HFF-Myc (cell line): Measurements from ENCODE around the gene ACTG1.

ENCODE experiments used
- DNase-seq: peaks from one replicate; pipeline ENCODE4 v3.0.0-alpha.2; 2011; ENCODE audit warnings: low read depth; ENCODE audit errors: extremely low read depth
- H3K4me3 ChIP-seq: replicated peaks from 2 replicates; pipeline ENCODE4 v1.5.1; 2011; ENCODE audit warnings: low read depth, mild to moderate bottlenecking, control low read depth, low read length
- TF ChIP-seq, protein P1 (sequence below): IDR thresholded peaks from 2 replicates; pipeline ENCODE4 v1.5.1; 2012; ENCODE audit warnings: mild to moderate bottlenecking, low read depth, low read length, control low read depth; ENCODE audit errors: missing control alignments

ACTG1 gene

DNA sequence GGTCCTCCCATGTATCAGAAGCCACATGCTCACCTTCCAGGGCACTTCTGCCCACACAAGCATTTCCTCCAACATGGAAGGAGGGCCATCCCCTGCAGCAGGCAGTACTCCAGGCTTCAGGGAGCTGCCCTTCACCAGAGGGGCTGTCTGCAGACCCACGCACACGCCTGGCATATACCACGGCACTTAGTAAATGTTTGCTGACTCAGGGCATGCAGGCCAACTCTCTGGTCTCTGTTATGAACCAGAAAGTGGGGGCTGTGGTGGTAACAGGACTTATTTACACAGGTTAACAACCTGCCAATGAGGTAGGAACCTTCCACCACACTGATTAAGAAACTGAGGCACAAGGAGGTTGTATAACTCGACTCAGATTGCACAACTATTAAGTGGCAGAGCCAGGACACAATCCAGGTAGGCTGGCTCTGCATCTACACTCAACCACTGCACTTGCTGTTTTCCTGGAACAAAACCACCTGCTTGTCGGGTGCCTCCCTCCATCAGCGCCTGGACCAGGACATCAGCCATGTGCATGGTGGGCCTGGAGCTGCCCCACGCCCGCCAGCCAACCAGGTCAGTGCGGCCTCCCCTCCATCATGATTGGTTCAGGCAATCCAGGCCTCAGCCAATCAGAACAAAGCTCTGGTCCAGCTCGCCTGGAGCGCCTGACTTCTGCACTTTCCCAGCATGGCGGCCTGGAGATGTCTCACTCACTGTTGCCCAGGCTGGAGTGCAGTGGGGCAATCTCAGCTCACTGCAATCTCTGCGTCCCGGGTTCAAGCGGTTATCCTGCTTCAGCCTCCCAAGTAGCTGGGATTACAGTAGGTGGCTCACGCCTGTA, 19.2 kb downstream of the ACTG1 start:
- no peak overlapping the region for H3K4me3 ChIP-seq
- TF ChIP-seq, protein P1, sequence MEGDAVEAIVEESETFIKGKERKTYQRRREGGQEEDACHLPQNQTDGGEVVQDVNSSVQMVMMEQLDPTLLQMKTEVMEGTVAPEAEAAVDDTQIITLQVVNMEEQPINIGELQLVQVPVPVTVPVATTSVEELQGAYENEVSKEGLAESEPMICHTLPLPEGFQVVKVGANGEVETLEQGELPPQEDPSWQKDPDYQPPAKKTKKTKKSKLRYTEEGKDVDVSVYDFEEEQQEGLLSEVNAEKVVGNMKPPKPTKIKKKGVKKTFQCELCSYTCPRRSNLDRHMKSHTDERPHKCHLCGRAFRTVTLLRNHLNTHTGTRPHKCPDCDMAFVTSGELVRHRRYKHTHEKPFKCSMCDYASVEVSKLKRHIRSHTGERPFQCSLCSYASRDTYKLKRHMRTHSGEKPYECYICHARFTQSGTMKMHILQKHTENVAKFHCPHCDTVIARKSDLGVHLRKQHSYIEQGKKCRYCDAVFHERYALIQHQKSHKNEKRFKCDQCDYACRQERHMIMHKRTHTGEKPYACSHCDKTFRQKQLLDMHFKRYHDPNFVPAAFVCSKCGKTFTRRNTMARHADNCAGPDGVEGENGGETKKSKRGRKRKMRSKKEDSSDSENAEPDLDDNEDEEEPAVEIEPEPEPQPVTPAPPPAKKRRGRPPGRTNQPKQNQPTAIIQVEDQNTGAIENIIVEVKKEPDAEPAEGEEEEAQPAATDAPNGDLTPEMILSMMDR, result no peak
- DNase-seq, result no peak

DNA sequence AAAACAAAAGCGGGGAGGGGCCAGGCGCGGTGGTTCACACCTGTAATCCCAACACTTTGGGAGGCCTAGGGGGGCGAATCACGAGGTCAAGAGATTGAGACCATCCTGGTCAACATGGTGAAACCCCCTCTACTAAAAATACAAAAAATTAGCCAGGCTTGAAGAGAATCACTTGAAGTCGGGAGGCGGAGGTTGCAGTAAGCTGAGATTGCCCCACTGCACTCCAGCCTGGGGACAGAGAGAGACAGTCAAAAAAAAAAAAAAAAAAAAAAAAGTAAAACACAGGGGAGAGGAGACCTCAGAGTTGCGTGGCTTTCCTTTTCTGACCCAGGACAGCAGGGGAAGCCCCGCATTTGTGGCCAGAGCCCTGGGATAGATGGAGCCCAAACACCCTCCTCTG, 19.9 kb downstream of the ACTG1 start:
- TF ChIP-seq, protein P1, result no peak
- H3K4me3 ChIP-seq, result no peak overlapping the region
- DNase-seq, result no peak

DNA sequence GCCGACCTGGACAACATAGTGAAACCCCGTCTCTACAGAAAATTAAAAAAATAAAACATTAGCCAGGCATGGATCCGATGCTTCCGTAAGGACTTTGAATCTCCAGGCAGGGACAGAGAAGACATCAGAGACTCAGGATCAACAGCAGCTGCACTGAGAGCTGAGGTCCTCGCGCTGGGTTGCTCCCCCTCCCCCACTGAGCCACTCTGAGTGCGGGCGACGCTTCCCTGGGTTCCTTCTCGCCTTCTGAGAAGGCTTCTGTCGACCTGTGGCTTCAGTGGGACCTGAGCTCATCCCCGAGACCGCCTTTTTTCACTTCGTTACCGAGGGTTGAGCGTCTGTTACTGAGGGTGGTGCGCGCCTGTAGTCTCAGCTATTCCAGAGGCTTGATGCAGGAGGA, 20.4 kb downstream of the ACTG1 start:
- no peak for DNase-seq
- TF ChIP-seq, protein P1, result no peak
- H3K4me3 ChIP-seq, result no peak overlapping the region

DNA sequence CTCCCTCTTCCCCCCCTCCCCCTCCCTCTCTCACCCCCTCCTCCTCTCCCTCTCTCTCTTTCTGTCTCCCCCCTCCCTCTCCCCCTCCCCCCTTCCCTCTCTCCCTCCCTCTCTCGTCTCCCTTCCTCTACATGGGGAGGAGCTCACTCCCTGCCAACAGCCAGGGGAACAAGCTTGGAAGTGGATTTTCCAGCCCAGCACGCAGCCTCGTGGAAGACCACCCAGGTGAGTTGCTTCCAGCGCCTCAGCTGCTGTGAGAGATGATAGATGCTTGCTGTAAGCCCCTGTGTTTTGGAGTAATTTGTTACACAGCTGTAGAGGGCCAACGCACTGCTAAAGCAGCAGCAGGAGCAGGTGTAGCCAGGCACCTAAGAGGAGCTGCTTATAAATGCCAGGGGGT, 20.8 kb downstream of the ACTG1 start:
- TF ChIP-seq, protein P1, result no peak
- no peak overlapping the region for H3K4me3 ChIP-seq
- DNase-seq, result no peak

DNA sequence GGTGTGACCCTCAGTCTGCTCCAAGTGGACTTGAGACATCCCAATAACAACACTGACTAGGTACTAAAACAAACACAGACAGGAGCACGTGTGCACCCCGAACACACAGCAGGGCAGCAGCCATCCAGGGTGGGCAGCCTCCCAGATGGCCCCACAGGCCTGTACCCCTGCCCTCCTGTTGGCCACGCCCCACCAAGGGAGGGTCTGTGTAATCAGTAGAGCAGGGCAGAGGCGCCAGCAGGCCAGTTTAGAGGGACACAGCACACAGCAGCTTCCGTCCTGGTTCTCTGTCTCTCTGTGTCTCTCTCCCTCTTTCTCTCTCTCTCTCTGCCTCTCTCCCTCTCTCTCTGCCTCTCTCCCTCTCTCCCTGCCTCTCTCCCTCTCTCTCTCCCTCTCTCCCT, 21.4 kb downstream of the ACTG1 start:
- no peak overlapping the region for H3K4me3 ChIP-seq
- TF ChIP-seq, protein P1, result no peak
- DNase-seq, result no peak

DNA sequence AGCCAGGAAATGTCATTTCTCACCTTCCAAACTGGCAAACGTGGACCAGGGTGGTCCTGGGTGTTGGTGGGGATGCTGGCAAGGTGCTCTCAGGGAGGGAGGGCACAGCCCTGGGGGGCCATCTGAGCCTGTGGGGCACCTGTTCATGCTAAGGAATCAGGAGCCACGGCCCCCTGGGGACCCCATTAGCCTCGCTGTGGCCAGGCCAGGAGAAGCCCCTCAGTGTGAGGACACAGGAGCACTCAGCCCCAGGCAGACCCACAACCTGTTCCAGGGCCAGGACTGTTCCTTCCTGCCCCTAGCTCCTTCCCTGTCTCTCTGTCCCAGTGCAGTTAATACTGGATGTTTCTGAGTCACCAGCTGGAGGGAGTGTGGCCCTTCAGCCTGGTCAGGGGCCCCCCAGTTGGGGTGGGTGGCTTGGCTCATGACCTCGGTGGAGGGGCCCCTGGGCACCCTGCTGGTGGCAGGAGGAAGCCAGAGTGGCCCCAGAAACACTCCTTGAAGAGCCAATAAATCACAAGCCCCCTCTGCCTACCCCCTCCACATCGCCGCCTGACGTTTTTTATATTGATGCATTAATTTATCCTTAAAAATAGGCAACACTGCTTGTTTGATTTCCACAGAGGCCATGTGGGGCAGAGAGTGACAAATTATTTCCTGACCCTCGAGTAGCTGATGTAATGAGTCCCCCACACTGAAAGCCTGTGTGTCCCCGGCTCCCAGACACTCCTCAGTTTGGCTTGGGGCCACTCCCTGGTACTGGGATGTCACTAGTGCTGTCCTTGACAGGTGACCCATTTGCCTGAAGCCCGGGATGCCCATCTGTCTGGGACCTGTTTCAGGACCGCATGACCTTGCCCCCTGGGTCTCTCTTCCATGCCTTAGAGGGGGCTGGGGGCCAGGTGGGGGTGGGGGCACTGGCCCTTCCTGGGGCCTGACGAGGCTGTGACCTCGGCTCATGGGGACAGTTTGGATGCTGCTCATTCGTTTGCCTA, 22.3 kb downstream of the ACTG1 start:
- TF ChIP-seq, protein P1, result no peak
- DNase-seq, result no peak
- H3K4me3 ChIP-seq, result no peak overlapping the region
